Measurements from ENCODE around the gene FAM222A.
A peak's percentile ranks its signal among the peaks of the same experiment; 100 is the strongest.

FAM222A gene

DNA sequence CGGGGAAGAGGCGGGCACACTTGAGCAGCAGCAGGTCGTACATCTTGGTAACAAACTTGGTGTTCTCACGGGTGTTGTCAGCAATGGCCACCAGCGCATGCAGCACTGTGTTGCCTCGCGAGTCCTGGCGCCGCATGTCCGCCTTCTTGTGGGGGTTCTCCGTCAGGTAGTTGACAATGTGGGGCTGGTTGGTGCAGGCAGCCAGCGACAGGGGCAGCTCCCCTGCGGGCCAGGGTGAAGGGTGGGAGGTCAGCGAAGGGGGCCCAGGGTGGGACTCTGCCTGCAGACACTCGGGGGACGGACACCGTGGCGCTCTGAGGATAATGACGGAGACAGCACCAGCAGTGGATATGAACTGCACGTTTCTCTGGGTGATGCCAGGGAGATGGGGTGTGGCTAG is 85.1 kb downstream of the FAM222A start:
- no peak for DNase-seq (ENCODE audit: low read depth)

DNA sequence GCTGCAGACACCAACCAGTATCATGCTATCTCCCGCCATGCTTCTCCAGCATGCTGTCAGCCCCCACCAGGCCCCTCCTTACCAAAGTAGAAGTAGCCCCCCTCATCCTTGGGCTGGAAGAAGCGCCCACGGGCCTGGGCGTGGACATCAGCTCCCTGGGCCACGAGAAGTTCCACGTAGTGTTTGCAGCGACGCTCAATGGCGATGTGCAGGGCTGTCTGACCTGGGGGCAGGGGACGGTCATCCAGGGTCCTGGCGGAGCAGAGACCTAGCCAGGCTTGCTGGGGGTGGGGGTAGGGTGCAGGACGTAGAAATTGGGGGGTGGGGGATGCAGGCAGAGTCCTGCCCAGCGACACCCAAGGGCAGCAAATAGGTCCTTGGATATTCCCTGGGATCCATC is 86.9 kb downstream of the FAM222A start:
- no peak for DNase-seq (ENCODE audit: low read depth)

DNA sequence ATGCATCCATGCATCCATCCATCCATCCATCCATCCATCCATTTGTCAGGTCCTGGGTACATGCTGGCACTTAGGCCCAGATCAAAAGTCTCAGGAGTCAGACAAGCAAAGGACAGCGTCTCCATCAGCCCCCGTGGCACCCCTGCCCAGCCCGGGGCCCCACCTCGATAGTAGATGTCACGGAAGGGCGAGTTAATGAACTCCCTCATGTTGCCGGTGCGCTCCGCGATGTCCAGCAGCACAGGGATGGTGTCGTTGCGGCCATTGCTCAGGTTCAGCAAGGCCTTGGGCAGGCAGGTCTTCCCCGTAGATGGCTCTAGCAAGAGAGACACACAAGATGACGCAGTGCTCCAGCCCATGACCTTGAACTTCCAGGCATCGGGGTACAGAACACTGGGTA is 89.2 kb downstream of the FAM222A start:
- DNase-seq (ENCODE audit: low read depth): no peak

DNA sequence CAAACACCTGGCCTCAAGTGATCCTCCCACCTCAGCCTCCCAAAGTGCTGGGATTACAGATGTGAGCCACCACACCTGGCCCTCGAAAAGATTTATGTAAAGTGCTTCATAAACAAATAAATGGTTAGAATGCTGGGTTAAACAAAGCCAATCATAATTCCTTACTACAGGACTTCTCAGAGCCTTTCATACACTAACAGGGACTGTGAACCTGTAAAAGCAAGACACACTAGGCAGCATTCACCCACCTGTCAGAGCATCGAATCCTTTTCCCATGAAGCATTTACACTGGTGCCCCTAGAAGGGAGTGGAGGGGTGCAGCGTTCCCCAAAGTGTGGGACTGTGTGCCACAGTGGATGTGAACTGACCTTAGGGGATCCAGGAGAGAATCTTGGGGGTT is 90.1 kb downstream of the FAM222A start:
- DNase-seq (ENCODE audit: low read depth): no peak

DNA sequence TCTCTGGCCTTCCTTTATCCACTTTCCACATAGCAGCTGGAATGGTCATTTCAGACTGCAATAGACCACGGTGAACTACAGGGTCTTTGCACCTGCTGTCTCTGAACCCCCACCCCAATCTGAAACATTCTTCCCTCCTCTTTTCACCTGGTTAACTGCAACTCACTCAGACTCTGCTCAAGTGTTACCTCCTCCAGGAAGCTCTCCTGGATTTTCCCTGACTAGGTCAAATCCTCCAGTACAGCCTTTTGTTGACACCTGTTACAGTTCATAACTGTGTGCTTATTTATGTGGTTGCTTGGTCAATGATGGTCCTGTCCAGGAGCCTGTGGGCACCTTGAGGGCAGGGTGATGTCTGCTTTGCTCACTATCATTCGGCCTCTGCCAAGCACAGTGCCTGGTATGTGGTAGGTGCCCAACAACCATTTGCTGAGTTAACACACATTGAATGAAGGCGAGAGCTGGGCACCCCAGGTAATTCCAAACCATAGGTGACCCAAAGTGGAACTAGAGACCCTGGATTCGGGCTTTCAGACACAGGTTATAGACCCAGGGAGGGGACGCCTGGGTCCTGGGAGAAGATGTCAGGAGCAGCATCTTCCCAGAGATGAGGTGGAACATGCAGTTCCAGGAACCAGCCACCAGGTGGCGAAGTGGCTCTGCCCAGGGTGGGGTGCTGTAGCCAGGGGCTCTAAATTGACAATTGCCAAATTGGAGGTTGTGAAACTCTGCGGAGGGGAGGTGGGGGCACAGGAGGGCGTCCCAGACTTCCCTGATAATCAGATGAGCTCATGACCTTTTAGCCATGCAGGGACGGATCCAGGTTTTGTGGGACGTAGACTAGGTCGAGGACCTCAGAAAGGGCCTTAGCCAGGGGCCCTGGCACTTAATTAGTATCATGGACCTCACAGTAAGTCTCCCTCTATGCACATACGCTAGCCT is 91.5 kb downstream of the FAM222A start:
- peak; percentile 18 for DNase-seq (ENCODE audit: low read depth)

DNA sequence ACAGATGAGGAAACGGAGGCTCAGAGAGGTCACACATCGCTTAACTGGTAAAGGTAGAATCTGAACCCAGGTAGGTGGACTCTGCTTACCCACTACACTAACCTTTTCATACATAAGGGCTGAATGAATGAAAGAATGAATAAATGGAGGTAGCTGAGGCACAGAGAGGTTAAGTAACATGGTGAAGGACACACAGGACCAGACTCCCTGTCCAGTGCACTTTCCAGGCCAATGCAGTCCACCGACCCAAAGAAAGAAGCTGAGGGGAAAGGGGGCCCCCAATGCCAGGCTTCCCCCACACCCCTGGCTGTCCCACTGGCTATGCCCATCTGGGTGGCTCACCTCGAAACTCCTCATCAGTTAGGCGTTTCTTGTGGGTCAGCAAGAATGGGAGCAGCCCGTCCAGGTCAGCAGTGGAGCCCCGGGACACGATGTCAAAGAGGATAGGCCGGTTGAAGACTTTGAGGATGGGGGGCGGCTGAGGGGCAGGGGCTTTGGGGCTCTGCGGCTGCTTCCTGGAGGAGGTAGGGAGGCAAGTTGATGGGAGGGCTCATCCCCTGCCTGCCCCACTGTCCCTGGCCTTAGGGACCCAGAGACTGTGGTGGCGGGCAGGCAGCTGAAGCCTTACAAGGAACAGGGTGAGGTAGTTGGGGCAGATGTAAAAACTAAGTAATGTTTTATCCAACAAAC is 94.5 kb downstream of the FAM222A start:
- no peak for DNase-seq (ENCODE audit: low read depth)

DNA sequence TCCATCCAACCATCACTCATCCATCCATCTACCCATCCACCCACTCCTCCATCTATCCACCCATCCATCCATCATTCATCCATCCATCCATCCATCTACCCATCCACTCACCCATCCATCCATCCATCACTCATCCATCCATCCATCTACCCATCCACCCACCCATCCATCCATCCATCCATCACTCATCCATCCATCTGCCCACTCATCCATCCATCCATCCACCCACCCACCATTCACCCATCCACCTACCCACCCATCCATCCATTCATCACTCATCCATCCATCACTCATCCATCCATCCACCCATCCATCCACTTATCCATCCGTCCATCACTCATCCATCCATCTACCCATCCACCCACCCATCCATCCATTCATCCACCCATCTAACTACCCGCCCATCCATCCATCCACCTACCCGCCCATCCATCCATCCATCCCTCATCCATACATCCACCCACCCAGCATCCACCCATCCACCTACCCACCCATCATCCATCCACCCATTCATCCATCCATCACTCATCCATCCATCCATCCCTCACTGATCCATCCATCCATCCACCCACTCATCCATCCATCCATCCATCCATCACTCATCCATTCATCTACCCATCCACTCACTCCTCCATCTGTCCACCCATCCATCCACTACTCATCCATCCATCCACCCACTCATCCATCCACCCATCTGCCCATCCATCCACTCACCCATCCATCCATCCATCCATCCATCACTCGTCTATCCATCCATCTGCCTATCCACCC is 95.4 kb downstream of the FAM222A start:
- DNase-seq (ENCODE audit: low read depth): no peak

DNA sequence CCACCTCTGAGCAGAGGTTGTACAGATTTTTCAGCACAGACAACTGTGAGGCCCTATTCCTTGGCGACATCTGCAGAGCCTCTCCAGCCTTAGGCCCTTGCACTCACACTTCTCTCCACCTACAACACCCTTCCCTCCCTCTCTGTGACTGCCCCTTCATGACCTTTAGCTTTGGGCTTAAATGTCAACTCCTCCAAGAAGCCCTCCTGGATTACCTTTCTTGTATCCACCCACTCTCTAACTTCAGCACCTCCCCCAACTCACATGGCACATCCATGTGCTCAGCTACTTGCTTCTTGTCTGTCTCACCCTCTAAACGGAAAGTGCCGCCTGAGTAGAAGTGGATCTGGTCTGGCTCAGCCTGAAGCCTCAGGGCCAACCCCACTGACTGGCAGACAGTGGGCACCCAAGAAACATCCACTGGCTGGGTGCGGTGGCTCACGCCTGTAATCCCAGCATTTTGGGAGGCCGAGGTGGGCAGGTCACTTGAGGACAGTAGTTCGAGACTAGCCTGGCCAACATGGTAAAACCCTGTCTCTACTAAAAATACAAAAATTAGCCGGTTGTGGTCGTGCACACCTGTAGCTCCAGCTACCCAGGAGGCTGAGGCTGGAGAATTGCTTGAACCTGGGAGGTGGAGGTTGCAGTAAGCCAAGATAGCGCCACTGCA is 97.5 kb downstream of the FAM222A start:
- no peak for DNase-seq (ENCODE audit: low read depth)

DNA sequence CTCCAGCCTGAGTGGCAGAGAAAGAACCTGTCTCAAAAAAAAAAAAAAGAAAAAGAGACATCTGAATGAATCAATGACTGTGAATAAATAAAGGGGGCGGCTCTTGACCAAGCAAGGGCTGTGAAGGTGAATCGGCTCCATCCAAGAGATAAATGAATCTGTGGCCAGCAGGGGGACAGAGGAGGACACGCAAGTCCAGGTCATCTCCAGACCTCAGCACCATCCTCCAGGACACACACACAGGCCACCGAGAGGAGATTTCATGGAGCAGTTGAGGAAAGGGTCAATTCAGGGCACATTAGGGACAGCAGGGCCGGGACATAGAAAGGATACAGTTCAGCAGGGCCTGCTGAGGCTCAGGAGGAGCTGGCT is 98.0 kb downstream of the FAM222A start:
- no peak for DNase-seq (ENCODE audit: low read depth)

DNA sequence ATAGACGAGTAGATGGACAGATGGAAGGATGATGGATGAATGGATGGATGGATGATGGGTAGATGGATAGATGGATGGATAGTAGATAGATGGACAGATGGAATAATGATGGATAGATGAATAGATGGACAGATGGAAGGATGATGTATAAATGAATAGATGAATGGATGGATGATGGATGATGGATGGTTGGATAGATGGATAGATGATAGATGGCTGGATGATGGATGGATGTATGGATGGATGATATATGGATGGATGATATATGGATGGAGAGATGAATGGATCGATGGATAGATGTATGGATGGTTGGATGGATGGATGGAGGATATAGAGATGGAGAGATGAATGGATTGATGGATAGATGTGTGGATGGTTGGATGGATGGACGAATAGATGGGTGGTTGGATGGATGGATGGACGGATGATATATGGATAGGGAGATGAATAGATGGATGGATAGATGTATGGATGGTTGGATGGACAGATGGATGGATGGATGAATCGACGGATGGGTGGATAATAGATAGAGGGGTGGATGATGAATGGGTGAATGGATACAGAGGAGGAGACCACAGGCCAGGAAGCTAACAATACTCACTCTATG is 100.3 kb downstream of the FAM222A start:
- DNase-seq (ENCODE audit: low read depth): no peak

DNA sequence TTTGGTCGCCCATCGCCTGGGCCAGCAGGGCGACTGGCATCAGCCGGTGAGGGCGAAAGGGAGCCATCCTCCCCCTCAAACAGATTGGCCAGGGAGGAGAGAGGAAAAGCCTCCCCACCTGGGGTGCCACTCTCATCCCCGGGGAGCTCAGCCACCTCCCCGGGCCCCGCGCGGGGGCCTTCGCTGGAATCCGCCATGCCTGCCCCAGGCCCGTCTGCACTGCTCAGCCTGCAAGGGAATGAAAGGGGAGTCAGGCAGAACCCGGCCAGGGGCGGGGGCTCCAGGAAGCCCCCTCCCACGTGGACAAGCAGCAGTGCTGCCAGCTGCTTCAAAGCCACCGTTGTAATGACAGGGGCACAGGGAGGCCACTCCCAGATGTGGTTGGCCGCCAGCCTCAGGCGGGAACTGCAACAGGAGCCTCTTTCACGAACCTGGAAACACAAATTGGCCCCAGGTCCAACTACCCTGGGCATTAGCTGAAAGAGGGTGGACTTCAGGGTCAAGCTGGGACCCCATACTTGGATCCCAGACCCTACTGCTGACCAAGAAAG is 101.0 kb downstream of the FAM222A start:
- no peak for DNase-seq (ENCODE audit: low read depth)

DNA sequence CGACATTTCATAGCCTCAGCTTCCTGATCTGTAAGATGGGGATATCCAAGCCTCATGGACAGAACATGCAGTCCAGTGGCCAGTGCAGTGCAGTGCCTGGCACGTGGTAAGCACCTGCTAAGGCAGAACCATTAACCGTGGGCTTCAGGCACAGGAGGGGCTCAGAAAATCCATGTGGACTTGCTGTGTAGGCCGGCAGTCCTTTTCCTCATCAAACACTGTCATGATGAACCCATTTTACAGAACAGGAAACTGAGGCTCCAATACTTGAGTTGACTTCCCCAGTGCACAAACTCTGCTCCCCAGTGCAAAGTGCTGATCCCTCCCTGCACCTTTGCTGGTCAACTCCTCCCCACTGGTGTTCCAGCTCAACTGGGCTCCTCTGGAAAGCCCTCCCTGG is 101.6 kb downstream of the FAM222A start:
- no peak for DNase-seq (ENCODE audit: low read depth)

DNA sequence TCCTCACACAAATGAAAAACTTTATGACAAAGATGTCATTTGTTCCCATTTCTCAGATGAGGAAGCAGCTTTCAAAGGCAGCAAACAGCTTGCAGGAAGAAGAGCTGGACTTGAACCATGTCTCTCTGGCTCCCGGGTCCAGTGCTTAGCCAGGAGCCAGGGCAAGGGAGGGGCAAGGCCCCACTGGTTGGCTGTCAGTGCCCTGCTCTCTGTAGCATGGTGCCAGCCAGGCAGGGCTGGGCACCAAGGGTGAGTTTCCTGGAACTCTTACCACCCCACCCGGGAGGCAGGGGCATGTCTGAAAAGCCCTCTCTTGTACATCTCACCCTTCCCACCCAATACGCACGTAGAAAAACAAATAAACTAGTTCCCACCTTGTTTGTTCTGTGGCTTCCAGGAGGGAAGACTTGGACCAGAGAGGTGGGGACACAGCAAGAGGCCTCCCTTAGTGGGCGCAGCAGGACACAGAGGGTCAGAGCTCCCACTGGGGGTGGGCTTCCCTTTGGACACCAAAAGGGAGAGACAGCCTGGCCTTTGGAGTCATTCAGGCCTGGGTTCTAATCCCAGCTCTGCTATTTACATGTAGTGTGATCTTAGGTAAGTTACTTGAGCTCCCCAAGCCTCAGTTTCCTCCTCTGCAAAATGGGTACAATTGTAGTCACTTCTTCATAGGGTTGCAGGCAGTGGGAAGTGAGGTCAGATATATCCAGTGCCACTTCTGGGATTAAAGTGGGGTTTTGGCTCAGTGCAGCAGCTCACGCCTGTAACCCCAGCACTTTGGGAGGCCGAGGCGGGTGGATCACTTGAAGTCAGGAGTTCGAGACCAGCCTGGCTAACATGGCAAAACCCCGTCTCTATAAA is 102.4 kb downstream of the FAM222A start:
- DNase-seq (ENCODE audit: low read depth): no peak

DNA sequence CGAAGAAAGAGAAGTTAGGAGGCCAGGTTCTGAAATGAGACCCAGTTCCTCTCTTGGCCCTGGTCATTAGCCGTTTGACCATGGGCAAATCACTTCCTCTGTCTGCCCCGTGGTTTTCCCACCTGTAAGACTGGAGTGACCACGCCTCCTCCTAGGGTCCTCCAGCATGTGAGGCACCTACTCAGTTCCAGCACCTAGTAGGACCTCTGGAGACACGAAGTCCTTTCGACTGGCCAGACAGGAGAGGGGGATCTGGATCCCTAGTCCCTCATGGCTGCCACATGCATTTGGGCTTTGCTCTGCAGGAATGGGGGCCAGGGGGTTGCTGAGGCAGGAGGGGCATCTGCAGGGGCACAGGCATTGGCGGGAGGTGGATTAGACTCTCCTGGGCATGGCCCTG is 103.2 kb downstream of the FAM222A start:
- DNase-seq (ENCODE audit: low read depth): no peak

DNA sequence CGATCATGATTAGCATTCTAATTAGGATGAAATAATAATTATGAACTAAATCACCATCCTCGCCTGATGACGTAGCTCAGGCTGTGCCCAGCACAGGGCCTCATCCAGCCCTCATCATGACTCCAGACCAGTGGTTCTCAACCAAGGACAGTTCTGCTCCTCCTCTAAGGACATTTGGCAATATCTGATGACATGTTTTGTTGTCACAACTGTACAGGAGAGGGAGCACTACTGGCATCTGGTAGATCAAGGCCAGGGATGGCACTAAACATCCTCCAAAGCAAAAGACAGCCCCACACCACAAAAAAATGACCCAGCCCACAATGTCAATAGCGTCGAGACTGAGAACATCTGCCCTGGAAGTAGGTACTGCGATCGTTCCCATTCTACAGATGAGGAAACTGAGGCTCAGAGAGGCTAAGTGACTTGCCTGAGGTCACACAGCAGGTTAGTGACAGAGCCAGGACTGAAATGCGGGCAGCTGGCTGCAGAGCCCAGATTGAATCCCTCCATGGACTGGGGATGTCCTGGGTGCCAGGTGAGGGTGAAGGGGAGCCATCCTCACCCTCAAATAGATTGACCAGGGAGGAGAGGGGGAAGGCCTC is 104.1 kb downstream of the FAM222A start:
- DNase-seq (ENCODE audit: low read depth): no peak

DNA sequence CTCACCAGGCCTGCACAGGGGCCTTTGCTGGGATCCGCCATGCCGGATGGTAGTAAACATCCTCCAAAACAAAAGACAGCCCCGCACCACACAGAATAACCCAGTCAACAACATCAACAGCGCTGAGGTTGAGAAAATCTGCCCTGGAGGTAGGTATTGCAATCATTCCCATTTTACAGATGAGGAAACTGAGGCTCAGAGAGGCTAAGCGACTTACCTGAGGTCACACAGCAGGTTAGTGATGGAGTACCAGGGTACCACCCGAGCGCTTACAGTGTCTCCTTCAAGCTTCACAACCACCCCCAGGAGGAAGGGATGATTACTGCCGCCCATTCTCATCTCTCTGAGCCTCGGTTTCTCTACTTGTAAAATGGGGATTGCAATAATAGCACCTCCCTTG is 104.6 kb downstream of the FAM222A start:
- DNase-seq (ENCODE audit: low read depth): no peak

DNA sequence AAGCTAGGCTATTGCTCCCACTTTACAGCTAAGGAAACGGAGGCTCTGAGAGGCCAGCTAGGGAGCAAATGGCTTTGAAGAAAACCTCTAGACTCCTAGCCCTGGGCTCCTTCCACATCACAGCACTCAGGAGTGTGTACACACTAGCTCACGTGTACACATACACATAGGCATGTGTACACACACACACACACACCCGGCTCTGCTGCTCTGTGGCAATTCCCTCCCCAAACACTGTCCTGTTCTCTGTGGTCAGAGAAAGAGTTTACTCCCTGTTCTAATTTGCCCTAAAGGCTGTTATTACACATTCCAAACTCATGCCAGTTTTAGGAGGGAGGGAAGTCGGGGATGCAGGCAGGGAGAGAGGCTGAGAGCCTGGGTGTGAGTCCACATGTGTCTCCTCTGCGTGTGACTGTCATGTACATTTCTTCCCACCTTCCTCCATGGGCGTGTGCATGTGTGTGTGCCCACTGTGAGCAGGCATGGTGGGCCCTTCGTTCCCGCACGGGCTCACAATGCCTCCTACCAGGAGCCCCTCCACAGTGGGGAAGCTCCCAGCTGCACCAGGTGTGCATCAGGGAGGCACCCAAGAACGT is 105.4 kb downstream of the FAM222A start:
- DNase-seq (ENCODE audit: low read depth): peak; percentile 43

Data from stromal cell of bone marrow (primary cell).